Neural cell (in vitro differentiated cells): Measurements from ENCODE around the gene RBBP8NL.

ENCODE experiments used
- POLR2AphosphoS5 ChIP-seq: IDR thresholded peaks from 2 replicates; pipeline ENCODE4 v1.6.1; 2012
- TF ChIP-seq, protein P1 (sequence below): fragments of 450-650 bp; IDR thresholded peaks from 2 replicates; pipeline ENCODE4 v1.5.1; 2014; ENCODE audit warnings: antibody characterized with exemption, mild to moderate bottlenecking, moderate library complexity; ENCODE audit not compliant: poor library complexity, severe bottlenecking

DNA sequence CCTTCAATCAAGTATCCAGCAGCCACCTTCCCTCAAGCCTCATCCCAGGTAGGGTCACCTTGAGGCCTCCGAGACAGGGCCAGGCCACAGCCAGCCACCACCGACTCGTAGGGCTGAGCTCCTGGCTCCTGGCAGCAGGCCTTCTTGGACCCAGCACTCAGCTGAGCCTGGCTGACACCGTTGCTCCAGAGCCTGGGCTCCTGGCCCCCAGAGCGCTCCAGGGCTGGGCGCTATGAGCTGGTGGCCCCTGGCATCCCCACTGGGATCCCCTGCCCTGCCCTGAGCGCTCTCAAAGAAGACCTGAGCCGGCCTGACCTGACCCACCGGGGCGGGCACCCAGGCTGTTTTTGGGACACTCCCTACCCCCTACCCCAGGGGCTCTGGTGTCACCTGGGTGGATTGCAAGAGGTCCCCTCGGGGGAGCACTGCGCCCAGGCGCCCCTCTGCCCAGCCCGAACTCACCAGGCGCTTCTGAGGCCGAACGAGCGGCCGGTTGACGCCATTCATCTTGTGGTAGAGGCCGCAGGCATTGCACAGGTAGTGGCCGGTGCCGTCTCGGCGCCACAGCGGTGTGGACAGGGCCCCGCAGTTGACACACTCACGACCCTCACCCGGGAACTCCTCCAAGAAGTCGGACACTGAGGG lies 45.7 kb upstream of the RBBP8NL start:
- TF ChIP-seq, protein P1, sequence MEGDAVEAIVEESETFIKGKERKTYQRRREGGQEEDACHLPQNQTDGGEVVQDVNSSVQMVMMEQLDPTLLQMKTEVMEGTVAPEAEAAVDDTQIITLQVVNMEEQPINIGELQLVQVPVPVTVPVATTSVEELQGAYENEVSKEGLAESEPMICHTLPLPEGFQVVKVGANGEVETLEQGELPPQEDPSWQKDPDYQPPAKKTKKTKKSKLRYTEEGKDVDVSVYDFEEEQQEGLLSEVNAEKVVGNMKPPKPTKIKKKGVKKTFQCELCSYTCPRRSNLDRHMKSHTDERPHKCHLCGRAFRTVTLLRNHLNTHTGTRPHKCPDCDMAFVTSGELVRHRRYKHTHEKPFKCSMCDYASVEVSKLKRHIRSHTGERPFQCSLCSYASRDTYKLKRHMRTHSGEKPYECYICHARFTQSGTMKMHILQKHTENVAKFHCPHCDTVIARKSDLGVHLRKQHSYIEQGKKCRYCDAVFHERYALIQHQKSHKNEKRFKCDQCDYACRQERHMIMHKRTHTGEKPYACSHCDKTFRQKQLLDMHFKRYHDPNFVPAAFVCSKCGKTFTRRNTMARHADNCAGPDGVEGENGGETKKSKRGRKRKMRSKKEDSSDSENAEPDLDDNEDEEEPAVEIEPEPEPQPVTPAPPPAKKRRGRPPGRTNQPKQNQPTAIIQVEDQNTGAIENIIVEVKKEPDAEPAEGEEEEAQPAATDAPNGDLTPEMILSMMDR, result no peak
- no peak for TF ChIP-seq POLR2AphosphoS5
